ENCODE data around the gene ZNF320.
A peak's percentile ranks its signal among the peaks of the same experiment; 100 is the strongest.
"Not testable (repeated sequence)": the region's sequence is repeated elsewhere in the genome, so short reads cannot be mapped to it uniquely, and the experiment has no call there.

ZNF320 gene

GRCh38 chr19:52936954-52937325 lies 39.5 kb upstream of the ZNF320 start:
- peaks cover 35 to 53% of the 10 kb centered on the region in 2 donors for H3K4me1 Mint-ChIP-seq
- peak overlapping the region; percentile 67 for H3K27ac Mint-ChIP-seq

GRCh38 chr19:52936151-52936953 lies 38.9 kb upstream of the ZNF320 start:
- Mint-ChIP-seq H3K27me3 (no peaks in the 10 kb centered on the region), H3K4me3 (no peak overlapping the region), H3K27ac (peak overlapping the region; percentile 67), H3K4me1 (peaks cover 30 to 47% of the 10 kb centered on the region in 2 donors), H3K36me3 (peaks cover 30 to 46% of the 10 kb centered on the region in 2 donors), H3K9me3 (peaks cover 3 to 6% of the 10 kb centered on the region in 2 donors)
- peak; percentile 46 for DNase-seq
- peak; percentile 85 to 94 for ATAC-seq (replicated peaks)

More at GRCh38 chr19:52936954-52937325, 39.5 kb upstream of the ZNF320 start:
- Mint-ChIP-seq H3K9me3 (peaks cover 3 to 6% of the 10 kb centered on the region in 2 donors), H3K27me3 (no peaks in the 10 kb centered on the region), H3K4me3 (no peak overlapping the region), H3K36me3 (peaks cover 29 to 50% of the 10 kb centered on the region in 2 donors)
- no peak for DNase-seq
- peak in 1 of 2 donors; percentile 11 for ATAC-seq (replicated peaks)

- Mint-ChIP-seq H3K4me1 (peaks cover 27 to 39% of the 10 kb centered on the region in 2 donors), H3K36me3 (peaks cover 30 to 43% of the 10 kb centered on the region in 2 donors), H3K9me3 (peaks cover 3 to 6% of the 10 kb centered on the region in 2 donors), H3K27ac (no peak overlapping the region), H3K27me3 (no peaks in the 10 kb centered on the region), H3K4me3 (no peak overlapping the region)
- DNase-seq (no peak), ATAC-seq (replicated peaks) (no peak)
Measured at GRCh38 chr19:52935434-52935833, 38.0 kb upstream of the ZNF320 start.

- Mint-ChIP-seq H3K36me3 (peaks cover 8 to 27% of the 10 kb centered on the region in 2 donors), H3K4me3 (peak overlapping the region in 1 of 2 donors; percentile 14), H3K4me1 (peaks cover 19 to 31% of the 10 kb centered on the region in 2 donors)
- not testable (repeated sequence) for H3K27ac Mint-ChIP-seq; H3K9me3 Mint-ChIP-seq; H3K27me3 Mint-ChIP-seq; DNase-seq; ATAC-seq (replicated peaks)
Measured at GRCh38 chr19:52924641-52925040, 27.2 kb upstream of the ZNF320 start.

GRCh38 chr19:52923778-52924593 lies 26.6 kb upstream of the ZNF320 start:
- ATAC-seq (replicated peaks): peak in 1 of 2 donors; percentile 3
- peaks cover 6 to 24% of the 10 kb centered on the region in 2 donors for H3K36me3 Mint-ChIP-seq
- no peak for DNase-seq
- peak overlapping the region; percentile 84 to 85 for H3K4me3 Mint-ChIP-seq
- H3K27ac Mint-ChIP-seq: peak overlapping the region; percentile 62
- H3K4me1 Mint-ChIP-seq: peaks cover 19 to 31% of the 10 kb centered on the region in 2 donors
- H3K9me3 Mint-ChIP-seq: no peaks in the 10 kb centered on the region
- H3K27me3 Mint-ChIP-seq: no peaks in the 10 kb centered on the region

GRCh38 chr19:52922841-52923777 lies 25.7 kb upstream of the ZNF320 start, which contains the start of gene ZNF888:
Gene ZNF888, minus strand, starts transcription at chr19:52923428. Its CDS starts 5,555 bp downstream, at chr19:52917873.
- Mint-ChIP-seq H3K9me3 (no peaks in the 10 kb centered on the region), H3K4me1 (peaks cover 19 to 31% of the 10 kb centered on the region in 2 donors), H3K4me3 (peak within 1 kb of the TSS; percentile 84 to 85), H3K27me3 (no peaks in the 10 kb centered on the region), H3K36me3 (peaks cover under 1 to 18% of the 10 kb centered on the region in 2 donors), H3K27ac (peak within 1 kb of the TSS; percentile 82)
- peak; percentile 99 for ATAC-seq (replicated peaks)
- DNase-seq: peak; percentile 78

- H3K27ac Mint-ChIP-seq: no peak overlapping the region
- peaks cover 11 to 19% of the 10 kb centered on the region in 2 donors for H3K4me1 Mint-ChIP-seq
- H3K9me3 Mint-ChIP-seq: no peaks in the 10 kb centered on the region
- no peak for ATAC-seq (replicated peaks)
- H3K36me3 Mint-ChIP-seq: peaks cover 20 to 54% of the 10 kb centered on the region in 2 donors
- H3K27me3 Mint-ChIP-seq: no peaks in the 10 kb centered on the region
- DNase-seq: no peak
- H3K4me3 Mint-ChIP-seq: no peak overlapping the region
Measured at GRCh38 chr19:52917531-52917930, 20.1 kb upstream of the ZNF320 start.

- ATAC-seq (replicated peaks) (peak; percentile 48 to 60), DNase-seq (no peak)
- peak overlapping the region; percentile 47 for H3K27ac Mint-ChIP-seq
- peaks cover 41 to 67% of the 10 kb centered on the region in 2 donors for H3K36me3 Mint-ChIP-seq
- peaks cover 20% of the 10 kb centered on the region in 2 donors for H3K9me3 Mint-ChIP-seq
- H3K4me1 Mint-ChIP-seq: peaks cover 3 to 13% of the 10 kb centered on the region in 2 donors
- H3K27me3 Mint-ChIP-seq: no peaks in the 10 kb centered on the region
- no peak overlapping the region for H3K4me3 Mint-ChIP-seq
Measured at GRCh38 chr19:52910648-52911047, 13.2 kb upstream of the ZNF320 start.

GRCh38 chr19:52904052-52904780 lies 6.8 kb upstream of the ZNF320 start:
- Mint-ChIP-seq H3K27ac (peak overlapping the region; percentile 82), H3K4me3 (peak overlapping the region in 1 of 2 donors; percentile 51), H3K9me3 (peaks cover 18 to 24% of the 10 kb centered on the region in 2 donors), H3K4me1 (peaks cover 10 to 22% of the 10 kb centered on the region in 2 donors), H3K36me3 (peaks cover 33 to 34% of the 10 kb centered on the region in 2 donors)
- ATAC-seq (replicated peaks): peak; percentile 49 to 57
- DNase-seq: peak; percentile 28
- H3K27me3 Mint-ChIP-seq: not testable (repeated sequence)

- Mint-ChIP-seq H3K9me3 (peaks cover 10 to 25% of the 10 kb centered on the region in 2 donors), H3K36me3 (peaks cover 22 to 27% of the 10 kb centered on the region in 2 donors), H3K4me1 (peaks cover 13 to 36% of the 10 kb centered on the region in 2 donors), H3K27ac (no peak overlapping the region), H3K27me3 (no peaks in the 10 kb centered on the region), H3K4me3 (no peak overlapping the region)
- DNase-seq: no peak
- ATAC-seq (replicated peaks): no peak
Measured at GRCh38 chr19:52901842-52902241, 4.4 kb upstream of the ZNF320 start.

- ATAC-seq (replicated peaks); DNase-seq; H3K27me3 Mint-ChIP-seq; H3K9me3 Mint-ChIP-seq: not testable (repeated sequence)
- Mint-ChIP-seq H3K4me1 (peaks cover 13 to 37% of the 10 kb centered on the region in 2 donors), H3K4me3 (peak overlapping the region in 1 of 2 donors; percentile 17), H3K27ac (peak overlapping the region; percentile 67), H3K36me3 (peaks cover 16 to 29% of the 10 kb centered on the region in 2 donors)
Measured at GRCh38 chr19:52898596-52898995, 1.2 kb upstream of the ZNF320 start.

- H3K27me3 Mint-ChIP-seq: no peaks in the 10 kb centered on the region
- DNase-seq (peak; percentile 2), ATAC-seq (replicated peaks) (no peak)
- H3K27ac Mint-ChIP-seq: peak overlapping the region; percentile 93
- peaks cover 11 to 33% of the 10 kb centered on the region in 2 donors for H3K4me1 Mint-ChIP-seq
- H3K4me3 Mint-ChIP-seq: peak overlapping the region; percentile 92 to 98
- peaks cover 19 to 32% of the 10 kb centered on the region in 2 donors for H3K36me3 Mint-ChIP-seq
- peaks cover 0 to 9% of the 10 kb centered on the region in 2 donors for H3K9me3 Mint-ChIP-seq
Measured at GRCh38 chr19:52898101-52898500, 666 bp upstream of the ZNF320 start.

All from stimulated activated naive B cell treated with anti-CD40 and anti-IgM and Interleukin-4, amounts not matched to agents 10 μg/mL and 1 μg/mL and 100 μg/mL, for 72 hours (primary cell).